SK-N-SH (cell line): Measurements from ENCODE around the gene MEOX1. TPM values are rescaled to one million over a fixed set of nuclear protein-coding genes. Genes with fewer than 3 reads are reported as not detected.

Source experiments
- CTCF ChIA-PET: fragments of 300-600, 350-600 bp; formaldehyde crosslinking; extraction: SDS; loops from one replicate; lab custom pipeline; 2021; lab: Yijun Ruan, JAX
- POLR2A ChIA-PET: fragments of 350-600 bp; sonication (Branson Sonifier 250); formaldehyde crosslinking; extraction: SDS; loops from one replicate; lab custom pipeline; 2020; ENCODE audit warnings: antibody characterized with exemption, inconsistent platforms; lab: Yijun Ruan, JAX
- DNase-seq: peaks from one replicate; pipeline ENCODE4 v3.0.0; 2012
- H2AFZ ChIP-seq: fragments of 200-600 bp; sonication (generic); 2 replicates; pipeline ENCODE4 v1.8.1; 2016; ENCODE audit warnings: antibody characterized with exemption, mild to moderate bottlenecking, low read depth
- H3F3A ChIP-seq: fragments of 200-600 bp; sonication (generic); replicated peaks from 2 replicates; pipeline ENCODE3; 2016; ENCODE audit warnings: antibody characterized with exemption, mild to moderate bottlenecking; ENCODE audit not compliant: insufficient read depth
- H3K27ac ChIP-seq, 2 experiments: fragments of 200-500 bp in 1 of 2; fragments of 200-600 bp in 1 of 2; sonication (Bioruptor generic) in 1 of 2; sonication (generic), shearing (Covaris generic) in 1 of 2; 2 replicates each; pipeline versions ENCODE4 v1.5.1 to v1.6.1; 2014 to 2016; ENCODE audit warnings: low read depth in 2 of 2, inconsistent platforms in 1 of 2, low read length in 1 of 2, mild to moderate bottlenecking in 1 of 2, mixed read lengths in 1 of 2
- H3K27me3 ChIP-seq: fragments of 200-600 bp; sonication (generic), shearing (Covaris generic); 2 replicates; pipeline ENCODE4 v1.6.1; 2016; ENCODE audit warnings: mixed run types; ENCODE audit not compliant: insufficient read depth
- H3K36me3 ChIP-seq, 2 experiments: fragments of 200-500 bp in 1 of 2; fragments of 200-600 bp in 1 of 2; sonication (Bioruptor generic) in 1 of 2; sonication (generic) in 1 of 2; replicated peaks in 1 of 2; 2 replicates each; pipeline versions ENCODE3 to v1.5.1; 2014 to 2016; ENCODE audit warnings: low read length in 1 of 2, mild to moderate bottlenecking in 1 of 2; ENCODE audit not compliant: insufficient read depth in 2 of 2, control insufficient read depth in 1 of 2
- H3K4me1 ChIP-seq, 2 experiments: fragments of 200-500 bp in 1 of 2; fragments of 200-600 bp in 1 of 2; sonication (Bioruptor generic) in 1 of 2; sonication (generic), shearing (Covaris generic) in 1 of 2; 2 replicates each; pipeline versions ENCODE4 v1.5.1 to v1.6.1; 2014 to 2016; ENCODE audit warnings: low read depth in 1 of 2, low read length in 1 of 2, mixed run types in 1 of 2; ENCODE audit not compliant: insufficient read depth in 2 of 2, control insufficient read depth in 1 of 2
- H3K4me2 ChIP-seq: fragments of 200-600 bp; sonication (generic), shearing (Covaris generic); 2 replicates; pipeline ENCODE4 v1.6.1; 2017; ENCODE audit warnings: mixed run types
- H3K4me3 ChIP-seq, 2 experiments: fragments of 200-500 bp in 1 of 2; fragments of 200-600 bp in 1 of 2; sonication (Bioruptor generic) in 1 of 2; sonication (generic), shearing (Covaris generic) in 1 of 2; 2 replicates each; pipeline versions ENCODE4 v1.5.1 to v1.8.1; 2014 to 2016; ENCODE audit warnings: low read depth in 2 of 2, inconsistent platforms in 1 of 2, low read length in 1 of 2, mild to moderate bottlenecking in 1 of 2, mixed read lengths in 1 of 2, moderate library complexity in 1 of 2
- H3K79me2 ChIP-seq: fragments of 200-600 bp; sonication (generic); 2 replicates; pipeline ENCODE4 v1.8.1; 2017; ENCODE audit warnings: mild to moderate bottlenecking; ENCODE audit not compliant: insufficient read depth
- H3K9ac ChIP-seq: fragments of 200-600 bp; sonication (generic); 2 replicates; pipeline ENCODE4 v1.6.1; 2017; ENCODE audit warnings: mixed run types
- H3K9me2 ChIP-seq: fragments of 200-600 bp; sonication (generic); 2 replicates; pipeline ENCODE4 v1.6.1; 2017; ENCODE audit warnings: mixed run types
- H3K9me3 ChIP-seq: fragments of 200-600 bp; sonication (generic); 2 replicates; pipeline ENCODE4 v1.6.1; 2017; ENCODE audit warnings: mixed run types, mild to moderate bottlenecking, moderate library complexity
- H4K20me1 ChIP-seq: fragments of 200-600 bp; sonication (generic); 2 replicates; pipeline ENCODE4 v1.6.1; 2017; ENCODE audit warnings: mild to moderate bottlenecking, mixed run types; ENCODE audit not compliant: insufficient read depth
- EP300 ChIP-seq, 2 experiments: IDR thresholded peaks; 2 replicates each; pipeline versions ENCODE4 v1.4.0 to v1.6.1; 2012; ENCODE audit warnings: borderline replicate concordance in 1 of 2, low read depth in 1 of 2, low read length in 1 of 2
- EZH2phosphoT487 ChIP-seq: fragments of 200-600 bp; sonication (generic); IDR thresholded peaks from 2 replicates; pipeline ENCODE4 v1.6.1; 2017; ENCODE audit warnings: low read depth, mixed run types, mild to moderate bottlenecking, antibody characterized with exemption, moderate library complexity, borderline replicate concordance
- FOSL2 ChIP-seq: IDR thresholded peaks from 2 replicates; pipeline ENCODE4 v1.4.0; 2012; ENCODE audit warnings: low read depth, mild to moderate bottlenecking, moderate library complexity, borderline replicate concordance
- GATA2 ChIP-seq: sonication (generic); formaldehyde crosslinking; IDR thresholded peaks from 2 replicates; pipeline ENCODE4 v1.5.0; 2020; ENCODE audit warnings: mild to moderate bottlenecking, missing genetic modification reagents
- JUND ChIP-seq: IDR thresholded peaks from 2 replicates; pipeline ENCODE4 v1.4.0; 2012
- MEF2A ChIP-seq: IDR thresholded peaks from 2 replicates; pipeline ENCODE4 v1.4.0; 2012; ENCODE audit warnings: low read depth, borderline replicate concordance
- NFIC ChIP-seq: IDR thresholded peaks from 2 replicates; pipeline ENCODE4 v1.4.0; 2012; ENCODE audit warnings: borderline replicate concordance
- NRF1 ChIP-seq: IDR thresholded peaks from 2 replicates; pipeline ENCODE4 v1.6.1; 2012; ENCODE audit warnings: low read depth, mild to moderate bottlenecking, low read length
- POLR2AphosphoS5 ChIP-seq: IDR thresholded peaks from 2 replicates; pipeline ENCODE4 v1.6.1; 2012; ENCODE audit warnings: low read depth, low read length
- RXRA ChIP-seq: IDR thresholded peaks from 2 replicates; pipeline ENCODE4 v1.4.0; 2012; ENCODE audit warnings: low read depth, mild to moderate bottlenecking, borderline replicate concordance
- SIN3A ChIP-seq: IDR thresholded peaks from 2 replicates; pipeline ENCODE4 v1.6.1; 2012; ENCODE audit warnings: low read depth, mild to moderate bottlenecking, low read length, moderate library complexity, borderline replicate concordance
- TAF1 ChIP-seq: IDR thresholded peaks from 2 replicates; pipeline ENCODE4 v1.6.1; 2012; ENCODE audit warnings: low read depth, mild to moderate bottlenecking, low read length, moderate library complexity, borderline replicate concordance
- TCF12 ChIP-seq: IDR thresholded peaks from 2 replicates; pipeline ENCODE4 v1.4.0; 2012
- TEAD4 ChIP-seq: IDR thresholded peaks from 2 replicates; pipeline ENCODE4 v1.4.0; 2012; ENCODE audit warnings: mild to moderate bottlenecking, borderline replicate concordance; ENCODE audit not compliant: insufficient read depth
- YY1 ChIP-seq: IDR thresholded peaks from 2 replicates; pipeline ENCODE4 v1.4.0; 2012; ENCODE audit warnings: low read depth, mild to moderate bottlenecking
- WGBS: methylation state at CpG from one replicate; pipeline ENCODE4 v1.1.6; 2017; ENCODE audit warnings: low lambda C conversion rate; 5-methylcytosine and 5-hydroxymethylcytosine counted together
- polyA plus RNA-seq, 3 experiments: library from polyadenylated mRNA; depleted of rRNA; stranded (reverse); fragments of >200 nt; gene quantifications; 2 replicates each; pipeline ENCODE4 v1.2.3, GENCODE V29; 2012
- TF ChIP-seq, protein P1 (sequence below): fragments of 150-350 bp; IDR thresholded peaks from 2 replicates; pipeline ENCODE4 v1.6.1; 2017; ENCODE audit warnings: antibody characterized with exemption, low read length, low read depth, borderline replicate concordance
- TF ChIP-seq, protein P2 (sequence below): IDR thresholded peaks from 2 replicates; pipeline ENCODE4; 2012
- TF ChIP-seq, protein P3 (sequence below): fragments of 150-350 bp; IDR thresholded peaks from 2 replicates; pipeline ENCODE4 v1.6.1; 2016; ENCODE audit warnings: mild to moderate bottlenecking, low read depth, low read length
- TF ChIP-seq, protein P4 (sequence below): IDR thresholded peaks from 2 replicates; pipeline ENCODE4 v1.6.1; 2012; ENCODE audit warnings: mild to moderate bottlenecking, low read depth, low read length, moderate library complexity

Gene MEOX1
- polyA plus RNA-seq, 1 of the 3 experiments (the other 2 are of a cell fraction) = 0.05 TPM

DNA sequence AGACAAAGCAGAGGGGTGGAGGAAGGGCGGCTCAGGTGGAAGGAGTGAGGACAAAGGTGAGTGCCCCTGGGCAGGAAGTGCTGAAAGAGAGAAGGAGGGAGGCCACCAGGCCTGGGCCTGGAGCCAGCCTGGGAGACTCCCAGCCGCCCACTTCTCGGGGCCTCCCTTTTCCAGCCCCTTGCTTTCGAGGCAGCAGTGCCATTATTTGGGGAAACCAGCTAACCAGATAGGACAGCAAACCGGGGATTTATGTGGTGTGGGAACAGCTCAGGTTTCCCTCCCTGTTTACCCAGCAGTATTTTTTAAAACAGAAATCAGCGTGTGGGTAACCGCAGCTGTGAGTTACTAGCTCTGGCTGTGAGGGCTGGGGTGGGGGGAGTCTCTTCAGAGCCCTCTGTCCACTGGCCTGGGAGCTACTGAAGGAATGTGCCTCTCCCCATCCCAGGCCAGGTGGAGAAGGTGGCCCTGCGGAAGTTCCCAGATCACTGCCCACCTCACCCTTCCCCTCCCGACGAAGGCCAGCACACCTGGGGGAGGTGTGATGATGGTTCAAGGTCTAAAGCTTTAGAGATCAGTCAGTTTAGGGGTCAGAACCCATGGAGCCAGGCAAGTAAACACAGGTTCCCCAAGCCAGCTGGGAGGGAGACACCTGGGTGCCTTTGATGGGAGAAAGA lies 8.4 kb upstream of the MEOX1 start:
- Histone ChIP-seq H3K9ac (no peak overlapping the region), H3K4me2 (no peak overlapping the region), H3K9me3 (no peaks in the 10 kb centered on the region), H3K4me3 (no peak overlapping the region), H3K27me3 (no peaks in the 10 kb centered on the region), H3K79me2 (no peaks in the 10 kb centered on the region), H3K4me1 (peaks cover 0 to 4% of the 10 kb centered on the region in 2 experiments; a peak in 1 of 4 replicates), H3K27ac (no peak overlapping the region), H3K36me3 (no peaks in the 10 kb centered on the region), H3K9me2 (no peaks in the 10 kb centered on the region), H4K20me1 (no peaks in the 10 kb centered on the region)
- CTCF ChIA-PET = interaction anchor here (0.7 to 2.0 kb wide), 4 partner anchors 18 to 97 kb away, joined by 3 to 8 read pairs (median 5); no protein-coding TSS in a partner anchor
- TF ChIP-seq, protein P1, sequence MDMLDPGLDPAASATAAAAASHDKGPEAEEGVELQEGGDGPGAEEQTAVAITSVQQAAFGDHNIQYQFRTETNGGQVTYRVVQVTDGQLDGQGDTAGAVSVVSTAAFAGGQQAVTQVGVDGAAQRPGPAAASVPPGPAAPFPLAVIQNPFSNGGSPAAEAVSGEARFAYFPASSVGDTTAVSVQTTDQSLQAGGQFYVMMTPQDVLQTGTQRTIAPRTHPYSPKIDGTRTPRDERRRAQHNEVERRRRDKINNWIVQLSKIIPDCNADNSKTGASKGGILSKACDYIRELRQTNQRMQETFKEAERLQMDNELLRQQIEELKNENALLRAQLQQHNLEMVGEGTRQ = no peak
- TF ChIP-seq NRF1 (no peak), EP300 (IDR thresholded peaks at IDR 0.05; ENCODE audit: borderline replicate concordance in 1 of 2, low read depth in 1 of 2, low read length in 1 of 2) (no peak), JUND (no peak), EZH2phosphoT487 (no peak), TCF12 (no peak), NFIC (no peak), RXRA (no peak), POLR2AphosphoS5 (no peak), MEF2A (no peak), TAF1 (no peak), TEAD4 (no peak), SIN3A (no peak), FOSL2 (no peak), YY1 (no peak), GATA2 (no peak)
- TF ChIP-seq, protein P2, sequence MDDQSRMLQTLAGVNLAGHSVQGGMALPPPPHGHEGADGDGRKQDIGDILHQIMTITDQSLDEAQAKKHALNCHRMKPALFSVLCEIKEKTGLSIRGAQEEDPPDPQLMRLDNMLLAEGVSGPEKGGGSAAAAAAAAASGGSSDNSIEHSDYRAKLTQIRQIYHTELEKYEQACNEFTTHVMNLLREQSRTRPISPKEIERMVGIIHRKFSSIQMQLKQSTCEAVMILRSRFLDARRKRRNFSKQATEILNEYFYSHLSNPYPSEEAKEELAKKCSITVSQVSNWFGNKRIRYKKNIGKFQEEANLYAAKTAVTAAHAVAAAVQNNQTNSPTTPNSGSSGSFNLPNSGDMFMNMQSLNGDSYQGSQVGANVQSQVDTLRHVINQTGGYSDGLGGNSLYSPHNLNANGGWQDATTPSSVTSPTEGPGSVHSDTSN = no peak
- TF ChIP-seq, protein P3, sequence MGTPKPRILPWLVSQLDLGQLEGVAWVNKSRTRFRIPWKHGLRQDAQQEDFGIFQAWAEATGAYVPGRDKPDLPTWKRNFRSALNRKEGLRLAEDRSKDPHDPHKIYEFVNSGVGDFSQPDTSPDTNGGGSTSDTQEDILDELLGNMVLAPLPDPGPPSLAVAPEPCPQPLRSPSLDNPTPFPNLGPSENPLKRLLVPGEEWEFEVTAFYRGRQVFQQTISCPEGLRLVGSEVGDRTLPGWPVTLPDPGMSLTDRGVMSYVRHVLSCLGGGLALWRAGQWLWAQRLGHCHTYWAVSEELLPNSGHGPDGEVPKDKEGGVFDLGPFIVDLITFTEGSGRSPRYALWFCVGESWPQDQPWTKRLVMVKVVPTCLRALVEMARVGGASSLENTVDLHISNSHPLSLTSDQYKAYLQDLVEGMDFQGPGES = no peak
- TF ChIP-seq, protein P4, sequence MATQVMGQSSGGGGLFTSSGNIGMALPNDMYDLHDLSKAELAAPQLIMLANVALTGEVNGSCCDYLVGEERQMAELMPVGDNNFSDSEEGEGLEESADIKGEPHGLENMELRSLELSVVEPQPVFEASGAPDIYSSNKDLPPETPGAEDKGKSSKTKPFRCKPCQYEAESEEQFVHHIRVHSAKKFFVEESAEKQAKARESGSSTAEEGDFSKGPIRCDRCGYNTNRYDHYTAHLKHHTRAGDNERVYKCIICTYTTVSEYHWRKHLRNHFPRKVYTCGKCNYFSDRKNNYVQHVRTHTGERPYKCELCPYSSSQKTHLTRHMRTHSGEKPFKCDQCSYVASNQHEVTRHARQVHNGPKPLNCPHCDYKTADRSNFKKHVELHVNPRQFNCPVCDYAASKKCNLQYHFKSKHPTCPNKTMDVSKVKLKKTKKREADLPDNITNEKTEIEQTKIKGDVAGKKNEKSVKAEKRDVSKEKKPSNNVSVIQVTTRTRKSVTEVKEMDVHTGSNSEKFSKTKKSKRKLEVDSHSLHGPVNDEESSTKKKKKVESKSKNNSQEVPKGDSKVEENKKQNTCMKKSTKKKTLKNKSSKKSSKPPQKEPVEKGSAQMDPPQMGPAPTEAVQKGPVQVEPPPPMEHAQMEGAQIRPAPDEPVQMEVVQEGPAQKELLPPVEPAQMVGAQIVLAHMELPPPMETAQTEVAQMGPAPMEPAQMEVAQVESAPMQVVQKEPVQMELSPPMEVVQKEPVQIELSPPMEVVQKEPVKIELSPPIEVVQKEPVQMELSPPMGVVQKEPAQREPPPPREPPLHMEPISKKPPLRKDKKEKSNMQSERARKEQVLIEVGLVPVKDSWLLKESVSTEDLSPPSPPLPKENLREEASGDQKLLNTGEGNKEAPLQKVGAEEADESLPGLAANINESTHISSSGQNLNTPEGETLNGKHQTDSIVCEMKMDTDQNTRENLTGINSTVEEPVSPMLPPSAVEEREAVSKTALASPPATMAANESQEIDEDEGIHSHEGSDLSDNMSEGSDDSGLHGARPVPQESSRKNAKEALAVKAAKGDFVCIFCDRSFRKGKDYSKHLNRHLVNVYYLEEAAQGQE = no peak
- TF ChIP-seq, all 33 proteins: peak for 0
- POLR2A ChIA-PET = no interaction called here
- H3F3A ChIP-seq = peaks cover 8% of the 10 kb centered on the region
- DNase-seq = no peak
- H2AFZ ChIP-seq = no peak overlapping the region
- WGBS = 90% methylated on average over 10 of the region's 10 CpGs
